H1 (cell line): ENCODE data around the gene TEKT5. TPM values are rescaled to one million over a fixed set of nuclear protein-coding genes. Genes with fewer than 3 reads are reported as not detected.

Source experiments
- CTCF ChIA-PET: fragments of 300-600 bp; sonication (Branson Sonifier 250); formaldehyde crosslinking; loops from one replicate; lab custom pipeline; 2021; ENCODE audit not compliant: partially characterized antibody; lab: Charles Lee
- POLR2A ChIA-PET: fragments of 300-600 bp; sonication (Branson Sonifier 250); formaldehyde crosslinking; loops from one replicate; lab custom pipeline; 2021; ENCODE audit warnings: inconsistent platforms; ENCODE audit not compliant: partially characterized antibody; lab: Charles Lee
- DNase-seq, 2 experiments: peaks; one replicate each; pipeline versions ENCODE4 v3.0.0 to v3.0.0-alpha.2; 2010 to 2022; ENCODE audit warnings: low spot score in 2 of 2, low read depth in 1 of 2, mixed read lengths in 1 of 2
- FAIRE-seq: peaks from 2 replicates; lab custom pipeline; 2011; peaks lifted over from hg19 to GRCh38; lab: Jason Lieb, UNC
- H2AFZ ChIP-seq: 2 replicates; pipeline ENCODE4 v1.8.1; 2012; ENCODE audit warnings: low read length, inconsistent platforms
- H2AK5ac ChIP-seq: 2 replicates; pipeline ENCODE4 v1.6.1; 2013; ENCODE audit warnings: low read depth, low read length
- H2BK120ac ChIP-seq: replicated peaks from 2 replicates; pipeline ENCODE3; 2013; ENCODE audit warnings: low read depth, low read length, inconsistent platforms
- H2BK12ac ChIP-seq: 2 replicates; pipeline ENCODE4 v1.6.1; 2013; ENCODE audit warnings: low read depth, low read length
- H2BK15ac ChIP-seq: 2 replicates; pipeline ENCODE4 v1.6.1; 2013; ENCODE audit warnings: low read length
- H2BK20ac ChIP-seq: 2 replicates; pipeline ENCODE4 v1.6.1; 2013; ENCODE audit warnings: low read length
- H2BK5ac ChIP-seq: 2 replicates; pipeline ENCODE4 v1.6.1; 2013; ENCODE audit warnings: low read depth, low read length
- H3K14ac ChIP-seq: 2 replicates; pipeline ENCODE4 v1.6.1; 2013; ENCODE audit warnings: inconsistent platforms; ENCODE audit not compliant: insufficient read length
- H3K18ac ChIP-seq: 2 replicates; pipeline ENCODE4 v1.6.1; 2013; ENCODE audit warnings: low read length; ENCODE audit errors: extremely low read depth
- H3K23ac ChIP-seq: 2 replicates; pipeline ENCODE4 v1.6.1; 2013; ENCODE audit warnings: inconsistent platforms; ENCODE audit not compliant: insufficient read length
- H3K23me2 ChIP-seq: 2 replicates; pipeline ENCODE4 v1.6.1; 2013; ENCODE audit warnings: low read depth, low read length
- H3K27ac ChIP-seq: 2 replicates; pipeline ENCODE4 v1.6.1; 2011; ENCODE audit warnings: low read depth, low read length, inconsistent platforms
- H3K27me3 ChIP-seq, 4 experiments: replicated peaks in 1 of 4; 1 replicate in 1 of 4; 2 replicates in 3 of 4; pipeline versions ENCODE4 v1.6.1 to v1.8.1; 2011 to 2013; ENCODE audit warnings: low read length in 3 of 4, mild to moderate bottlenecking in 3 of 4, inconsistent platforms in 2 of 4, mixed read lengths in 2 of 4, moderate library complexity in 1 of 4; ENCODE audit not compliant: control insufficient read depth in 3 of 4, insufficient read depth in 3 of 4; ENCODE audit errors: extremely low read depth in 1 of 4
- H3K36me3 ChIP-seq, 4 experiments: 2 replicates each; pipeline versions ENCODE4 v1.6.1 to v1.8.1; 2011 to 2013; ENCODE audit warnings: mild to moderate bottlenecking in 4 of 4, low read length in 3 of 4, moderate library complexity in 2 of 4, control low read depth in 1 of 4, inconsistent platforms in 1 of 4; ENCODE audit not compliant: insufficient read depth in 4 of 4, control insufficient read depth in 2 of 4
- H3K4ac ChIP-seq: replicated peaks from 2 replicates; pipeline ENCODE3; 2013; ENCODE audit warnings: low read length, low read depth, mixed read lengths, inconsistent platforms; ENCODE audit not compliant: insufficient read length
- H3K4me1 ChIP-seq, 4 experiments: replicated peaks in 1 of 4; 1 replicate in 1 of 4; 2 replicates in 3 of 4; pipeline versions ENCODE4 v1.6.1 to v1.8.1; 2011 to 2013; ENCODE audit warnings: low read length in 3 of 4, inconsistent platforms in 2 of 4, mixed read lengths in 1 of 4; ENCODE audit not compliant: insufficient read depth in 4 of 4, control insufficient read depth in 3 of 4
- H3K4me2 ChIP-seq, 2 experiments: 2 replicates each; pipeline versions ENCODE4 v1.6.1 to v1.8.1; 2011 to 2013; ENCODE audit warnings: low read depth in 2 of 2, low read length in 2 of 2, control low read depth in 1 of 2, inconsistent platforms in 1 of 2, mild to moderate bottlenecking in 1 of 2; ENCODE audit not compliant: insufficient read depth in 1 of 2
- H3K4me3 ChIP-seq, 4 experiments: fragments of 200-600, 300-600 bp in 1 of 4; sonication (generic), shearing (Covaris generic), sonication (Bioruptor Twin) in 1 of 4; 2 replicates each; pipeline versions ENCODE4 v1.5.1 to v1.8.1; 2011 to 2016; ENCODE audit warnings: low read length in 4 of 4, low read depth in 3 of 4, control low read depth in 2 of 4, inconsistent platforms in 2 of 4, mild to moderate bottlenecking in 2 of 4, mixed read lengths in 1 of 4, moderate library complexity in 1 of 4; ENCODE audit not compliant: insufficient read depth in 2 of 4; ENCODE audit errors: extremely low read depth in 1 of 4
- H3K56ac ChIP-seq: replicated peaks from 2 replicates; pipeline ENCODE3; 2013; ENCODE audit warnings: low read depth, mild to moderate bottlenecking, mixed read lengths, low read length, inconsistent platforms; ENCODE audit not compliant: insufficient read length
- H3K79me1 ChIP-seq: 2 replicates; pipeline ENCODE4 v1.6.1; 2013; ENCODE audit warnings: low read depth, low read length, control low read depth
- H3K79me2 ChIP-seq, 2 experiments: 2 replicates each; pipeline versions ENCODE4 v1.6.1 to v1.8.1; 2012 to 2013; ENCODE audit warnings: low read length in 2 of 2, mild to moderate bottlenecking in 2 of 2, inconsistent platforms in 1 of 2; ENCODE audit not compliant: insufficient read depth in 2 of 2, control insufficient read depth in 1 of 2
- H3K9ac ChIP-seq, 4 experiments: replicated peaks in 1 of 4; 1 replicate in 1 of 4; 2 replicates in 3 of 4; pipeline versions ENCODE4 v1.6.1 to v1.8.1; 2011 to 2013; ENCODE audit warnings: low read depth in 3 of 4, low read length in 3 of 4, control low read depth in 2 of 4, mild to moderate bottlenecking in 2 of 4, moderate library complexity in 2 of 4, inconsistent platforms in 1 of 4; ENCODE audit errors: extremely low read depth in 1 of 4
- H3K9me3 ChIP-seq, 2 experiments: 2 replicates each; pipeline versions ENCODE4 v1.6.1 to v1.8.1; 2012 to 2013; ENCODE audit warnings: mild to moderate bottlenecking in 2 of 2, moderate library complexity in 2 of 2, control low read depth in 1 of 2, inconsistent platforms in 1 of 2, low read depth in 1 of 2, low read length in 1 of 2, mixed read lengths in 1 of 2; ENCODE audit not compliant: insufficient read depth in 2 of 2
- H4K20me1 ChIP-seq, 2 experiments: replicated peaks in 1 of 2; 2 replicates each; pipeline versions ENCODE3 to v1.8.1; 2011 to 2013; ENCODE audit warnings: inconsistent platforms in 2 of 2, low read length in 2 of 2, mild to moderate bottlenecking in 1 of 2; ENCODE audit not compliant: insufficient read depth in 2 of 2, control insufficient read depth in 1 of 2
- H4K5ac ChIP-seq: 2 replicates; pipeline ENCODE4 v1.6.1; 2013; ENCODE audit warnings: low read length, low read depth, mixed read lengths, inconsistent platforms; ENCODE audit not compliant: insufficient read length
- H4K8ac ChIP-seq: 2 replicates; pipeline ENCODE4 v1.8.0; 2013; ENCODE audit warnings: mild to moderate bottlenecking, moderate library complexity, low read length, inconsistent platforms; ENCODE audit not compliant: insufficient read depth; ENCODE audit errors: extremely low read depth
- H4K91ac ChIP-seq: replicated peaks from 2 replicates; pipeline ENCODE3; 2013; ENCODE audit warnings: low read length, mixed read lengths, inconsistent platforms; ENCODE audit not compliant: insufficient read length
- CBX8 ChIP-seq: fragments of 300-800, 300-1000 bp; sonication (generic); IDR thresholded peaks from 2 replicates; pipeline ENCODE4 v1.7.1; 2016; ENCODE audit warnings: low read depth, low read length, borderline replicate concordance
- SAP30 ChIP-seq: fragments of 300-600 bp; sonication (generic); IDR thresholded peaks from 2 replicates; pipeline ENCODE4 v1.7.1; 2012; ENCODE audit warnings: low read length, moderate library complexity, mild to moderate bottlenecking, inconsistent platforms; ENCODE audit not compliant: insufficient read depth, insufficient replicate concordance
- WGBS, 2 experiments: shearing (Covaris generic) in 1 of 2; methylation state at CpG; one replicate each; pipeline versions ENCODE4 v1.1.6 to v1.1.7; 2013 to 2015; ENCODE audit warnings: low lambda C conversion rate in 2 of 2, mixed read lengths in 2 of 2, inconsistent platforms in 1 of 2, low coverage in 1 of 2, missing lambda C conversion rate in 1 of 2; ENCODE audit not compliant: insufficient replicate concordance in 2 of 2, insufficient coverage in 1 of 2, insufficient read length in 1 of 2; ENCODE audit errors: extremely low coverage in 1 of 2, missing lambda C conversion rate in 1 of 2; 5-methylcytosine and 5-hydroxymethylcytosine counted together
- polyA plus RNA-seq, 7 experiments: library from polyadenylated mRNA; depleted of rRNA in 3 of 7; stranded (reverse) in 5 of 7; unstranded in 2 of 7; fragments of >200 nt in 5 of 7; fragments of 200-250 nt in 2 of 7; gene quantifications; 1 replicate in 5 of 7; 2 replicates in 1 of 7; 4 replicates in 1 of 7; pipeline versions ENCODE4 v1.2.1 to v1.2.3, GENCODE V29; 2011 to 2013; ENCODE audit warnings: missing spikeins in 2 of 7, mixed read lengths in 2 of 7
- total RNA-seq: library from RNA; stranded (reverse); fragmentation: NEBNext Ultra II Directional; extraction: Animal tissue kit (Norgen Biotek cat#: 25700); gene quantifications from 2 replicates; pipeline ENCODE4 v1.2.1, GENCODE V29; 2021

The TEKT5 gene
- total and polyA plus RNA-seq, 2 of the 8 experiments (the other 6 are each of a cell fraction or from before 2014, with no cell fraction given), result 0.95 TPM; not detected in 1

GRCh38 chr16:10663744-10664143 is 31.0 kb downstream of the TEKT5 start:
- Histone ChIP-seq H2AK5ac (no peak overlapping the region), H3K36me3 (no peaks in the 10 kb centered on the region; a peak in 1 of 8 replicates), H3K18ac (no peak overlapping the region), H3K79me1 (no peaks in the 10 kb centered on the region), H3K23me2 (no peaks in the 10 kb centered on the region), H3K27ac (no peak overlapping the region), H3K23ac (no peak overlapping the region), H3K9me3 (peaks cover 6 to 7% of the 10 kb centered on the region in 2 experiments; a peak in 3 of 4 replicates), H3K4ac (no peak overlapping the region), H3K56ac (no peak overlapping the region), H2AFZ (no peak overlapping the region), H2BK5ac (no peak overlapping the region), H4K5ac (no peak overlapping the region), H3K9ac (no peak overlapping the region), H4K20me1 (no peaks in the 10 kb centered on the region), H4K8ac (no peak overlapping the region), H2BK120ac (no peak overlapping the region), H3K79me2 (no peaks in the 10 kb centered on the region), H3K14ac (no peak overlapping the region), H2BK20ac (no peak overlapping the region), H3K4me3 (no peak overlapping the region), H2BK15ac (no peak overlapping the region), H2BK12ac (no peak overlapping the region), H3K27me3 (no peaks in the 10 kb centered on the region), H3K4me2 (no peak overlapping the region), H3K4me1 (peaks cover 1 to 5% (median 2%) of the 10 kb centered on the region in 4 experiments; a peak in 5 of 7 replicates), H4K91ac (no peak overlapping the region)
- ChIA-PET POLR2A (no interaction called here), CTCF (interaction anchor here (1.8 to 1.9 kb wide), 2 partner anchors 21 to 143 kb away, joined by 3 to 5 read pairs; no protein-coding TSS in a partner anchor)
- FAIRE-seq (no peak), DNase-seq (no peak)
- 85% methylated on average over 4 of the region's 4 CpGs; no CpG with 5 or more reads in 1 of the 2 experiments for WGBS, 2 experiments
- TF ChIP-seq CBX8, result no peak
- no peak for TF ChIP-seq SAP30
